ENCODE measurements around the gene SLC25A33.
"Not testable (repeated sequence)": the region's sequence is repeated elsewhere in the genome, so short reads cannot be mapped to it uniquely, and the experiment has no call there.

The SLC25A33 gene

GRCh38 chr1:9544926-9545325 lies 5.7 kb downstream of the SLC25A33 start:
- Histone ChIP-seq H3K4me1 (ENCODE audit: control insufficient read depth, low read depth, low read length) (peaks cover 4% of the 10 kb centered on the region), H3K9ac (ENCODE audit: low read length) (no peak overlapping the region), H3K4me3 (ENCODE audit: low read length) (no peak overlapping the region)

DNA sequence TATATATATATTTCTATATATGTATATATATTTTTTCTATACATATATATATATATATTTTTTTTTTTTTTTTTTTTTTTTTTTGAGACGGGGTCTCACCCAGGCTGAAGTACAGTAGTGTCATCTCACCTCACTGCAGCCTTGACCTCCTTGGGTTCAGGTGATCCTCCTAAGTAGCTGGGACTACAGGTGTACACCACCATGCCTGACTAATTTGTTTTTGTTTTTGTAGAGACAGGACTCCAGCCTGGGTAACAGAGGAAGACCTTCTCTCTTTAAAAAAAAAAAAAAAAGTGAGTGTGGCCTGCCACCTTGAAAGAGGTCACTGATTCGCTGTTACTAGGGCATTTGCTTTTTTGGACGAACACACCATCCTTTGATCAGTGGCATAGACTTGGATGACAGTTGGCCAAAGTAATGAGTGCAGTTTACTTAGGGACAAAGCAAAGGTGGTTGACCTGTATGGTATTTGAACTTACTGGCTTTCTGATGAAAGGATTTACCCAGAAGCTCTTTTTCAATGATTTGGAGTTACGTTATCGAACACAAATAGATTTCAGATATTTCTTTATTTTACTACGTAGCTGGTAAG lies 10.8 kb downstream of the SLC25A33 start:
- Histone ChIP-seq H3K9me3 (ENCODE audit: control insufficient read depth, low read depth, low read length) (no peaks in the 10 kb centered on the region), H3K4me3 (ENCODE audit: low read length) (no peak overlapping the region), H3K27me3 (ENCODE audit: control insufficient read depth, insufficient read depth, low read length) (no peaks in the 10 kb centered on the region), H3K27ac (ENCODE audit: low read length) (no peak overlapping the region), H3K4me1 (ENCODE audit: control insufficient read depth, low read depth, low read length) (no peaks in the 10 kb centered on the region), H3K9ac (ENCODE audit: low read length) (no peak overlapping the region), H3K36me3 (ENCODE audit: control insufficient read depth, low read depth, low read length) (peaks cover 10% of the 10 kb centered on the region)

More at GRCh38 chr1:9544926-9545325, 5.7 kb downstream of the SLC25A33 start:
- Histone ChIP-seq H3K9me3 (ENCODE audit: control insufficient read depth, low read depth, low read length) (no peaks in the 10 kb centered on the region), H3K27ac (ENCODE audit: low read length) (no peak overlapping the region), H3K36me3 (ENCODE audit: control insufficient read depth, low read depth, low read length) (no peaks in the 10 kb centered on the region), H3K27me3 (ENCODE audit: control insufficient read depth, insufficient read depth, low read length) (no peaks in the 10 kb centered on the region)

- Histone ChIP-seq H3K4me3 (ENCODE audit: low read length) (no peak overlapping the region), H3K9me3 (ENCODE audit: control insufficient read depth, low read depth, low read length) (no peaks in the 10 kb centered on the region), H3K27me3 (ENCODE audit: control insufficient read depth, insufficient read depth, low read length) (no peaks in the 10 kb centered on the region), H3K27ac (ENCODE audit: low read length) (no peak overlapping the region), H3K9ac (ENCODE audit: low read length) (no peak overlapping the region), H3K4me1 (ENCODE audit: control insufficient read depth, low read depth, low read length) (no peaks in the 10 kb centered on the region), H3K36me3 (ENCODE audit: control insufficient read depth, low read depth, low read length) (peaks cover 26% of the 10 kb centered on the region)
Measured at GRCh38 chr1:9551984-9552383, 12.7 kb downstream of the SLC25A33 start.

DNA sequence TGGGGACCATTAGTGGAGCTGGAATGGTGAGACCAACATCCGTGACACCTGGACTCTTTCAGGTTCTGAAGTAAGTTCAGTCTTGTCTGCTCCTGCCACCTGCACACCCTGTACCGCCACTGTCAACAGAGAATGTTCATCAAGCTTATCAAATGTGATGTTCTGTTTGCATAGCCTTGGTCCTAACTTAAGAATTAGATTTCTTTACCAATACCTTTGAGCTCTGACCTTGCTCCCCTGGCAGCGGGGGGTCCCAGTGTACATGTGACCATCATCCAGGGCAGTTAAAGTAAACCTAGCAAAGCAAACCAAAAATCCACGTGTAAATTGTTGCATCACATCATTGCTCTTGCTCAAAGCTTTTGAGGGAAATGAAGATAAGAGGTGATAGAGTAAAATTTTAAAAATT lies 14.5 kb downstream of the SLC25A33 start:
- Histone ChIP-seq H3K36me3 (ENCODE audit: control insufficient read depth, low read depth, low read length) (peaks cover 43% of the 10 kb centered on the region), H3K4me1 (ENCODE audit: control insufficient read depth, low read depth, low read length) (no peaks in the 10 kb centered on the region), H3K4me3 (ENCODE audit: low read length) (no peak overlapping the region), H3K27me3 (ENCODE audit: control insufficient read depth, insufficient read depth, low read length) (peaks cover 16% of the 10 kb centered on the region), H3K9ac (ENCODE audit: low read length) (no peak overlapping the region), H3K9me3 (ENCODE audit: control insufficient read depth, low read depth, low read length) (no peaks in the 10 kb centered on the region), H3K27ac (ENCODE audit: low read length) (no peak overlapping the region)

GRCh38 chr1:9555942-9556341 lies 16.7 kb downstream of the SLC25A33 start:
- peaks cover 19% of the 10 kb centered on the region for H3K27me3 ChIP-seq (ENCODE audit: control insufficient read depth, insufficient read depth, low read length)
- no peak overlapping the region for H3K9ac ChIP-seq (ENCODE audit: low read length)
- H3K4me1 ChIP-seq (ENCODE audit: control insufficient read depth, low read depth, low read length) = no peaks in the 10 kb centered on the region
- peaks cover 50% of the 10 kb centered on the region for H3K36me3 ChIP-seq (ENCODE audit: control insufficient read depth, low read depth, low read length)
- no peaks in the 10 kb centered on the region for H3K9me3 ChIP-seq (ENCODE audit: control insufficient read depth, low read depth, low read length)
- no peak overlapping the region for H3K27ac ChIP-seq (ENCODE audit: low read length)
- no peak overlapping the region for H3K4me3 ChIP-seq (ENCODE audit: low read length)

DNA sequence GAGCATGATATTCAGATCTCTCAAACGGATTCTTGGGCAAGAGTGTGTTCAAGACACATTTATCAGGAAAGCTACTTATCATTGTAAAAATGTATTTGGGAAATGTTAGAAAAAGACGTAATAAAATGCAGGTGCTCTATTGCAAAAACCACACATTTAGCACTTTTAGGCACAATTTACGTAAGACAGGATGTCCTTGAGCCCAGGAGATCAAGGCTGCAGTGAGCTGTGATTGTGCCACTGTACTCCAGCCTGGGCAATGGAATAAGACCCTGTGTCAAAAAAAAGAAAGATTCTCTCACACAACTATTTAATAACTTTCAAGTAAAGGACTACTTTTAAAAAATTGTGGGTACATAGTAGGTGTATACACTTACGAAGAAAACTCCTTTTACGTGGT lies 18.4 kb downstream of the SLC25A33 start:
- H3K27ac ChIP-seq (ENCODE audit: low read length) = no peak overlapping the region
- no peak overlapping the region for H3K4me3 ChIP-seq (ENCODE audit: low read length)
- no peaks in the 10 kb centered on the region for H3K4me1 ChIP-seq (ENCODE audit: control insufficient read depth, low read depth, low read length)
- H3K9ac ChIP-seq (ENCODE audit: low read length) = no peak overlapping the region
- H3K36me3 ChIP-seq (ENCODE audit: control insufficient read depth, low read depth, low read length) = peaks cover 58% of the 10 kb centered on the region
- H3K9me3 ChIP-seq (ENCODE audit: control insufficient read depth, low read depth, low read length) = no peaks in the 10 kb centered on the region
- H3K27me3 ChIP-seq (ENCODE audit: control insufficient read depth, insufficient read depth, low read length) = peaks cover 19% of the 10 kb centered on the region

DNA sequence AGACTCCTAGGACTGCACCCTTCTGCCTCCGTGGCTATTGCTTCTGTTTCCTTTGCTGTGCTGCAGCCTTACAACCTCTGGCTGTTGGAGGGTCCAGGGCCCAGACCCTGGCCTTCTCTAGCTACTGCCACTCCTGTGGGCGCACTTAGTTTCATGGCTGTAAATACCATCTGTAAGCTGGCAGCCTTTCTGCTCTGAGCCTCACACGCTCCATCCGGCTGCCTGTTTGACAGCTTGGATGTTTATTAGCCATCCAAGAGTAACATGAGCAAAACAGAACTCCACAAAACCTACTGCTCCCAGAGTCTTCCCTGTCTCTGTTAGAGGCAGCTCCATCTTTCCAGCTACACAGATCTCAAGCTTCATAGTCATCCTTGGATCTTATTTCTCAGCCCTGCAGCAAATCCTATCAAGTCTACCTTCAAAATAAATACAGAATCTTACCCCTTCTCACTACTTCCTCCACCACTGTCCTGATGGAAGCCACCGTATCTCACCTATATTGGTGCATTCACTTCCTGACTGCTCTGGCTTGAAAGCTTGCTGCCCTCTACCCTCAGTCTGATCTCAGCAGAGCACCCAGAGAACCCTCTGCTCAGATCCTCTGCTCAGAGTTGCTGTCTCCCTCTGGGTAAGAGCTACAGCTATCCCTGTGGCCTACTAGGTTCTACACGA lies 19.1 kb downstream of the SLC25A33 start:
- Histone ChIP-seq H3K27ac (ENCODE audit: low read length) (no peak overlapping the region), H3K9me3 (ENCODE audit: control insufficient read depth, low read depth, low read length) (no peaks in the 10 kb centered on the region), H3K4me3 (ENCODE audit: low read length) (no peak overlapping the region), H3K27me3 (ENCODE audit: control insufficient read depth, insufficient read depth, low read length) (peaks cover 19% of the 10 kb centered on the region), H3K36me3 (ENCODE audit: control insufficient read depth, low read depth, low read length) (peaks cover 58% of the 10 kb centered on the region), H3K9ac (ENCODE audit: low read length) (no peak overlapping the region), H3K4me1 (ENCODE audit: control insufficient read depth, low read depth, low read length) (no peaks in the 10 kb centered on the region)

DNA sequence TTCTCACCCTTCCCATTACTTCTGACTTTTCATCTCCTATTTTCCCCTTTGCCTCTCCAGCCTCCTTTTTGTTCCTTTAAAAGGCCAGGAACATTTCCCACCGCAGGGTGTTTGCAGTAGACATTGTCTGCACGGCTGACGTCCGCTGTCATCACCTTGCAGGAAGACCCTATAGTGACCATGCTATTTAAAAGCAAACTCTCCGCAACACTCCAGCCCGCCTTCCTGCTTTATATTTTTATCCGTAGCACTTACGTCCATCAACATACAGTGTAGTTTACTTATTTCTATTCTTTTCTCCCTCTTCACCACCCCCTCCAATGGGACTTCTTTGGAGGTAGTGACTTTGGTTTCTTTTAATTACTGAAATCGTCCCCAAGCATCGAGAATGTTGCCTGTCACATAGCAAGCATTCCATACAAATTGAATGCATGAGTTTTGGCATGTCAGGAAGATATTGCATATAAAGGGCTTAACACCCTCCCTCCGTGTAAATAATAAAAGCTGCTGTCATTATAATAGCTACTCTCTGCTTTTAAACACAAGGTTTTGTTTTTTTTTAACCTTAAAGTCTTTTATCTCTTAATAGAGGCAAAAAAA lies 19.8 kb downstream of the SLC25A33 start:
- Histone ChIP-seq H3K36me3 (ENCODE audit: control insufficient read depth, low read depth, low read length) (peaks cover 58% of the 10 kb centered on the region), H3K9me3 (ENCODE audit: control insufficient read depth, low read depth, low read length) (no peaks in the 10 kb centered on the region), H3K4me1 (ENCODE audit: control insufficient read depth, low read depth, low read length) (no peaks in the 10 kb centered on the region), H3K4me3 (ENCODE audit: low read length) (no peak overlapping the region), H3K9ac (ENCODE audit: low read length) (no peak overlapping the region), H3K27me3 (ENCODE audit: control insufficient read depth, insufficient read depth, low read length) (peaks cover 19% of the 10 kb centered on the region), H3K27ac (ENCODE audit: low read length) (no peak overlapping the region)

DNA sequence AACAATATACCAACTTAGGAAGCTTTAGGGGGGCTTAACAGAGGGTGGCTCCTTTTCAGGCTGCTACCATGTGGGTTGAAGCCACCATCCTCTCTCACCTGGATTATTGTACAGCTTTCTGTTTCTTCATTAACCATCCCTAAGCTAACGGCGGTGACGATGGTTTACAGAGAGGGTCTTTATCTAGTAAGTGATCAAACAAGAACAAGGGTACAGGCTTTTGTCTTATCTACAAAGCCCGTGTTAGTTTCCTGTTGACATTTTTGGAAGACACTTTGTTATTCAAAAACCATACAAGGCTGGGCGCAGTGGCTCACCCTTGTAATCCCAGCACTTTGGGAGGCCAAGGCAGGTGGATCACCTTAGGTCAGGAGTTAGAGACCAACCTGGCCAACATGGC lies 20.4 kb downstream of the SLC25A33 start:
- peaks cover 19% of the 10 kb centered on the region for H3K27me3 ChIP-seq (ENCODE audit: control insufficient read depth, insufficient read depth, low read length)
- H3K36me3 ChIP-seq (ENCODE audit: control insufficient read depth, low read depth, low read length) = peaks cover 58% of the 10 kb centered on the region
- H3K27ac ChIP-seq (ENCODE audit: low read length) = no peak overlapping the region
- H3K4me3 ChIP-seq (ENCODE audit: low read length) = no peak overlapping the region
- no peak overlapping the region for H3K9ac ChIP-seq (ENCODE audit: low read length)
- no peaks in the 10 kb centered on the region for H3K9me3 ChIP-seq (ENCODE audit: control insufficient read depth, low read depth, low read length)
- no peaks in the 10 kb centered on the region for H3K4me1 ChIP-seq (ENCODE audit: control insufficient read depth, low read depth, low read length)

- Histone ChIP-seq H3K27me3 (ENCODE audit: control insufficient read depth, insufficient read depth, low read length) (peaks cover 19% of the 10 kb centered on the region), H3K36me3 (ENCODE audit: control insufficient read depth, low read depth, low read length) (peaks cover 56% of the 10 kb centered on the region)
- not testable (repeated sequence) for H3K4me3 ChIP-seq (ENCODE audit: low read length); H3K4me1 ChIP-seq (ENCODE audit: control insufficient read depth, low read depth, low read length); H3K9ac ChIP-seq (ENCODE audit: low read length); H3K9me3 ChIP-seq (ENCODE audit: control insufficient read depth, low read depth, low read length); H3K27ac ChIP-seq (ENCODE audit: low read length)
Measured at GRCh38 chr1:9560090-9560489, 20.8 kb downstream of the SLC25A33 start.

DNA sequence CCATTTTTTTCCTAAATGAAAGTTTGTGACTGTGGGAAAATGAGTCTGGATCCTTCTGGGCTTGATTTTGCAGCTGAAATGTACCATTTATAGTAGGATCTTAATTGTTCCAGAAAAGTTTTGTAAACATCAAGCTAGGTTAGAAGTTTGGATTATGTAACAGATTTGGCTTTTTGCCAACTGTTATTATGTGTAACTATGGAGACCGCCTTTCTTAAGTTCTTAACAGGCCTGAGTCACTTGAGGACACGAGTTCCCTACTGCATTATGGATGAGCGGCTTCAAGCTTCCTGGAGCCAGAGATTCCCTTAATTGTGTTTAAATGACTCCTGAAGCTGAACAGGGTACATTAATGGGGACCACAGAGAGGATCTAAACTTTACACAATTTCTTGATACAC lies 22.2 kb downstream of the SLC25A33 start:
- H3K36me3 ChIP-seq (ENCODE audit: control insufficient read depth, low read depth, low read length) = peaks cover 43% of the 10 kb centered on the region
- H3K4me3 ChIP-seq (ENCODE audit: low read length) = no peak overlapping the region
- H3K27me3 ChIP-seq (ENCODE audit: control insufficient read depth, insufficient read depth, low read length) = peaks cover 19% of the 10 kb centered on the region
- no peaks in the 10 kb centered on the region for H3K9me3 ChIP-seq (ENCODE audit: control insufficient read depth, low read depth, low read length)
- H3K4me1 ChIP-seq (ENCODE audit: control insufficient read depth, low read depth, low read length) = no peaks in the 10 kb centered on the region
- H3K9ac ChIP-seq (ENCODE audit: low read length) = no peak overlapping the region
- no peak overlapping the region for H3K27ac ChIP-seq (ENCODE audit: low read length)

- Histone ChIP-seq H3K27ac (ENCODE audit: low read length) (no peak overlapping the region), H3K9me3 (ENCODE audit: control insufficient read depth, low read depth, low read length) (no peaks in the 10 kb centered on the region), H3K9ac (ENCODE audit: low read length) (no peak overlapping the region), H3K36me3 (ENCODE audit: control insufficient read depth, low read depth, low read length) (peaks cover 19% of the 10 kb centered on the region), H3K27me3 (ENCODE audit: control insufficient read depth, insufficient read depth, low read length) (no peaks in the 10 kb centered on the region), H3K4me1 (ENCODE audit: control insufficient read depth, low read depth, low read length) (no peaks in the 10 kb centered on the region), H3K4me3 (ENCODE audit: low read length) (no peak overlapping the region)
Measured at GRCh38 chr1:9569267-9569666, 30.0 kb downstream of the SLC25A33 start.

Measured in iPS-18a (cell line).